ENCODE results near the gene RPL38.

DNA sequence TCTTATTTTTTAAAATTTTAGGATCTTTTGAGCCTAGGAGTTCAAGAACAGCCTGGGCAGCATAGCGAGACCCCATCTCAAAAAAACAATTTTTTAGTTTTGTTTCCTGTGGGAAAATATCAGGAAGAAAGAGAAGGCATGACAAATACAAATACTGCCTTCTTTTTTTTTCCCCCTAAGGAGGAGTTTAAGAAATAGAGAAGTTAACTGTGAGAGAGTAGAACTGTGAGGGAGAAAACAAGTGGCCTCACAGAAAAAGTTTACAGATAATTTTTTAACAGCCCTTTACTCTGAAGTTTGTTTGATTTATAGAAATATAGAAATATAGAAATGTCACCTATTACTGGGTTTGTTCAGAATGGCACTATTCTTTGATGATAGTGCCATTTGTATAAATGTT is 31.0 kb downstream of the RPL38 start:
- TF ChIP-seq, protein P1, sequence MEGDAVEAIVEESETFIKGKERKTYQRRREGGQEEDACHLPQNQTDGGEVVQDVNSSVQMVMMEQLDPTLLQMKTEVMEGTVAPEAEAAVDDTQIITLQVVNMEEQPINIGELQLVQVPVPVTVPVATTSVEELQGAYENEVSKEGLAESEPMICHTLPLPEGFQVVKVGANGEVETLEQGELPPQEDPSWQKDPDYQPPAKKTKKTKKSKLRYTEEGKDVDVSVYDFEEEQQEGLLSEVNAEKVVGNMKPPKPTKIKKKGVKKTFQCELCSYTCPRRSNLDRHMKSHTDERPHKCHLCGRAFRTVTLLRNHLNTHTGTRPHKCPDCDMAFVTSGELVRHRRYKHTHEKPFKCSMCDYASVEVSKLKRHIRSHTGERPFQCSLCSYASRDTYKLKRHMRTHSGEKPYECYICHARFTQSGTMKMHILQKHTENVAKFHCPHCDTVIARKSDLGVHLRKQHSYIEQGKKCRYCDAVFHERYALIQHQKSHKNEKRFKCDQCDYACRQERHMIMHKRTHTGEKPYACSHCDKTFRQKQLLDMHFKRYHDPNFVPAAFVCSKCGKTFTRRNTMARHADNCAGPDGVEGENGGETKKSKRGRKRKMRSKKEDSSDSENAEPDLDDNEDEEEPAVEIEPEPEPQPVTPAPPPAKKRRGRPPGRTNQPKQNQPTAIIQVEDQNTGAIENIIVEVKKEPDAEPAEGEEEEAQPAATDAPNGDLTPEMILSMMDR (IDR thresholded peaks at IDR 0.05; ENCODE audit: insufficient read depth, low read depth, low read length) = no peak
- TF ChIP-seq EZH2 (IDR thresholded peaks at IDR 0.05; ENCODE audit: insufficient read depth, low read length) = no peak
